ENCODE results near the gene USP9X. TPM values are rescaled to one million over a fixed set of nuclear protein-coding genes. Genes with fewer than 3 reads are reported as not detected.
"Not testable (repeated sequence)": the region's sequence is repeated elsewhere in the genome, so short reads cannot be mapped to it uniquely, and the experiment has no call there.

USP9X gene, protein sequence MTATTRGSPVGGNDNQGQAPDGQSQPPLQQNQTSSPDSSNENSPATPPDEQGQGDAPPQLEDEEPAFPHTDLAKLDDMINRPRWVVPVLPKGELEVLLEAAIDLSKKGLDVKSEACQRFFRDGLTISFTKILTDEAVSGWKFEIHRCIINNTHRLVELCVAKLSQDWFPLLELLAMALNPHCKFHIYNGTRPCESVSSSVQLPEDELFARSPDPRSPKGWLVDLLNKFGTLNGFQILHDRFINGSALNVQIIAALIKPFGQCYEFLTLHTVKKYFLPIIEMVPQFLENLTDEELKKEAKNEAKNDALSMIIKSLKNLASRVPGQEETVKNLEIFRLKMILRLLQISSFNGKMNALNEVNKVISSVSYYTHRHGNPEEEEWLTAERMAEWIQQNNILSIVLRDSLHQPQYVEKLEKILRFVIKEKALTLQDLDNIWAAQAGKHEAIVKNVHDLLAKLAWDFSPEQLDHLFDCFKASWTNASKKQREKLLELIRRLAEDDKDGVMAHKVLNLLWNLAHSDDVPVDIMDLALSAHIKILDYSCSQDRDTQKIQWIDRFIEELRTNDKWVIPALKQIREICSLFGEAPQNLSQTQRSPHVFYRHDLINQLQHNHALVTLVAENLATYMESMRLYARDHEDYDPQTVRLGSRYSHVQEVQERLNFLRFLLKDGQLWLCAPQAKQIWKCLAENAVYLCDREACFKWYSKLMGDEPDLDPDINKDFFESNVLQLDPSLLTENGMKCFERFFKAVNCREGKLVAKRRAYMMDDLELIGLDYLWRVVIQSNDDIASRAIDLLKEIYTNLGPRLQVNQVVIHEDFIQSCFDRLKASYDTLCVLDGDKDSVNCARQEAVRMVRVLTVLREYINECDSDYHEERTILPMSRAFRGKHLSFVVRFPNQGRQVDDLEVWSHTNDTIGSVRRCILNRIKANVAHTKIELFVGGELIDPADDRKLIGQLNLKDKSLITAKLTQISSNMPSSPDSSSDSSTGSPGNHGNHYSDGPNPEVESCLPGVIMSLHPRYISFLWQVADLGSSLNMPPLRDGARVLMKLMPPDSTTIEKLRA (N-terminal part only)
- 123 and 208 TPM in 2 replicates for total RNA-seq (2014; rRNA removed; shearing (Covaris generic))

DNA sequence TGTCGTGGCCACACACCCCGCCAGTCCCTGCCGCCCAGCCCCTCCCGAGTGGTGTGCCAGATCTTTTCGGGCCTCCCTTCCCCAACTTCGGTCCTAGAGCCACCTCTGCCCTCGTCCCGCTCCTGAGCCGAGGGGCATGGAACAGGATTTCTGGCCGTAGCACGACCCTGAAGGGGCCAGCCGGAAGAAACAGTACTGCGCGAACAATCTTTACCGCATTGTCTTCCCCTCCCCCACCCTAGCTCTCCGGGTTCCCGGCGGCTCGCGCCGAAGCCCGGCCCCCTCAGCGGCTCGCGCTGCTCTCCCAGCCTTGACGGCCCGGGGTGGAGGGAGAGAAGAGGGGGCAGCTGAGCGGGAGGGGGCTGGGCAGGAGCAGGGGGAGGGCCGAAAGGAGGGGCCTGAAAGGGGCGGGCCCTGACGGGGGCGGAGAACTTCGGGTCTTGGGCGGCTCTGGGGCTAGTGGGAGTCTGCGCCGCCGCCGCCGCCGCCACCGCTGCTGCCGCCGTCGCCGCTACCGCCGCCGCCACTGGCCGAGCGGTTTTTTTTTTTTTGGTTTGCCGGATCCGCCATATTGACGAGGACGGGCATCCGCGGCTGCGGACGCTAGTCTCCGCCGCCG, at the start of gene USP9X:
Gene USP9X, plus strand, starts transcription at position 553 of the 619 bp plus-strand sequence. CDS start 38,184 bp downstream, outside the sequence.
- peak; percentile 91 for DNase-seq
- Histone ChIP-seq H3K27me3 (ENCODE audit: control insufficient read depth, insufficient read depth, low read length) (no peaks in the 10 kb centered on the region), H3K4me3 (ENCODE audit: insufficient read depth, low read depth, low read length) (peak within 1 kb of the TSS; percentile 99), H3K36me3 (replicated peaks; ENCODE audit: control insufficient read depth, insufficient read depth, low read length) (peaks cover 1% of the 10 kb centered on the region)

DNA sequence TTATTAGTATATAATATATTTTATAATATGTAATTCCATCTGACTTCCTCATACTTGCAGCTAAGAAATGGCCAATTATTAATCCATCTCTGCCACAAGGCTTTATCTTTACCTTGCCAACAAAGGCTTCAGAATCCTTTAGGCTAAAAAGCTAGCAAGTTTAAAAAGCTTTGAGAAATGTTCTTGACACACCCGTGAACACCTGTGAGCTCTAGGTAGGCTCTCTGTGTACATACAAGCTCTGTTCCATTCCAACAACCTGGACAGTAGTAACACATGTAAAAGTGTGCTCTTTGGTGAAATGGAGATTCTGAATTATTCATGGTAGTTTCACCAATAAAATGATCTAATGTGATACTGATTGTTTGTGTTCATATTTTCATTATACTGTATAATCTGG, 49.7 kb upstream of the USP9X start:
- no peak for DNase-seq
- Histone ChIP-seq H3K4me3 (ENCODE audit: insufficient read depth, low read depth, low read length) (no peak overlapping the region), H3K36me3 (replicated peaks; ENCODE audit: control insufficient read depth, insufficient read depth, low read length) (no peaks in the 10 kb centered on the region), H3K27me3 (ENCODE audit: control insufficient read depth, insufficient read depth, low read length) (no peaks in the 10 kb centered on the region)

DNA sequence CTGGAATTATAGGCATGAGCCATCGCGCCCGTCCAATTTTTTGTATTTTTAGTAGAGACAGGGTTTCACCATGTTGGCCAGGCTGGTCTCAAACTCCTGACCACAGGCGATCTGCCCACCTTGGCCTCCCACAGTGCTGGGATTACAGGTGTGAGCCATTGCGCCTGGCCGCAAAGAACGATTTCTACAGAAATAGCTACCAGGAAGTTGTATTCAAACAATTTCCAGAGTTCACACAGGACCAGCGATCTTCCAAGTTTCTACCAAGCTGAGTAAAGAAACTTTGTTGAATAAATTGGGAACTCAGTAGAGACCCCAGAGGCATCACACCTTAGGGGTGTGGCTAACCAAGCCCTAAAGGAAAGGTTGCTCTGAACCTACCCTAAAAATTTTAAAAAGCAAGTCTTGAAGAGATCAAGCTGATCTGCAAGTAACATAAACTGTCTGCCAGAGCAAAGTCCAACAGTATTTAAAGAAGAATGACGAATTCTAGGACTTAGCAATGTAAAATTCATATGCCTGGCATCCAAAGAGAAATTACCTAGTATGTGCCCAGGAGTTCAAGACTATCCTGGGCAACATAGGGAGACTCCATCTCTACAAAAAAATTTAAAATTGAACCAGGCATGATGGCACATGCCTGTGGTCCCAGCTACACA, 48.4 kb upstream of the USP9X start:
- no peaks in the 10 kb centered on the region for H3K36me3 ChIP-seq (replicated peaks; ENCODE audit: control insufficient read depth, insufficient read depth, low read length)
- no peak for DNase-seq
- no peak overlapping the region for H3K4me3 ChIP-seq (ENCODE audit: insufficient read depth, low read depth, low read length)
- no peaks in the 10 kb centered on the region for H3K27me3 ChIP-seq (ENCODE audit: control insufficient read depth, insufficient read depth, low read length)

- no peak overlapping the region for H3K4me3 ChIP-seq (ENCODE audit: insufficient read depth, low read depth, low read length)
- no peaks in the 10 kb centered on the region for H3K36me3 ChIP-seq (replicated peaks; ENCODE audit: control insufficient read depth, insufficient read depth, low read length)
- H3K27me3 ChIP-seq (ENCODE audit: control insufficient read depth, insufficient read depth, low read length) = no peaks in the 10 kb centered on the region
- DNase-seq = no peak
Measured at GRCh38 chrX:41043196-41043595, 42.0 kb upstream of the USP9X start.

- no peak overlapping the region for H3K4me3 ChIP-seq (ENCODE audit: insufficient read depth, low read depth, low read length)
- H3K36me3 ChIP-seq (replicated peaks; ENCODE audit: control insufficient read depth, insufficient read depth, low read length) = no peaks in the 10 kb centered on the region
- DNase-seq = no peak
- no peaks in the 10 kb centered on the region for H3K27me3 ChIP-seq (ENCODE audit: control insufficient read depth, insufficient read depth, low read length)
Measured at GRCh38 chrX:41043674-41044345, 41.4 kb upstream of the USP9X start.

DNA sequence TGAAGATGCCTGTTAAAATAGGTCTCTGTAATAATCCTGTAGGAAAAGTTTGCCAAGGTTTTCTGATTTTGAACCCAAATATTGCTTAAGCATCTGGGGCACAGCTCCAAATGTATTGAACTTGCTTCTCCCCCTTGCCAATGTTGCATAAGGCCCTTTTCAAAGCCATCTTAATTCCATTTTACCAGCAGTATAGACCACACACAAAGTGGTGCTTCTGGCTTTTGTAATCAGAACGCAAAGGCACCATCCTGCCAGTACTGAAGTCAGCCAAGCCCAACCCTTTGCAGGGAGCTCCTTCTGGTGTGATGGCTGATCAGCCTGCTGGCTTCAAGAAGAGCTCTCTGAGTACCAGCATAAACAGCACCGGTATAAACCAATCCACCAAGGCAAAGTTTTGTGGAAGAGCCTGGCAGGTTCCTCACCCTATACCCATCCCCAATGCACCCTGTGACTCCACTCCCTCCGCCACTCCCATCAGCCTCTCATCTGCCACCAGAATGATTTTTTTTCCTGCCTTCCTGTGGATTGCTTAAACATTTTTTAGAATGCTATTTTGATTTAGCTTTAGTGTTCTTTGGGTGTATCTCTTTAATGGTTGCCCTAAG, 39.2 kb upstream of the USP9X start:
- H3K27me3 ChIP-seq (ENCODE audit: control insufficient read depth, insufficient read depth, low read length) = no peaks in the 10 kb centered on the region
- DNase-seq = peak; percentile 49
- no peak overlapping the region for H3K4me3 ChIP-seq (ENCODE audit: insufficient read depth, low read depth, low read length)
- no peaks in the 10 kb centered on the region for H3K36me3 ChIP-seq (replicated peaks; ENCODE audit: control insufficient read depth, insufficient read depth, low read length)

GRCh38 chrX:41047878-41048534, 37.2 kb upstream of the USP9X start:
- Histone ChIP-seq H3K27me3 (ENCODE audit: control insufficient read depth, insufficient read depth, low read length) (no peaks in the 10 kb centered on the region), H3K4me3 (ENCODE audit: insufficient read depth, low read depth, low read length) (no peak overlapping the region), H3K36me3 (replicated peaks; ENCODE audit: control insufficient read depth, insufficient read depth, low read length) (no peaks in the 10 kb centered on the region)
- DNase-seq = no peak

- H3K4me3 ChIP-seq (ENCODE audit: insufficient read depth, low read depth, low read length) = no peak overlapping the region
- no peak for DNase-seq
- no peaks in the 10 kb centered on the region for H3K27me3 ChIP-seq (ENCODE audit: control insufficient read depth, insufficient read depth, low read length)
- H3K36me3 ChIP-seq (replicated peaks; ENCODE audit: control insufficient read depth, insufficient read depth, low read length) = no peaks in the 10 kb centered on the region
Measured at GRCh38 chrX:41050359-41050758, 34.9 kb upstream of the USP9X start.

DNA sequence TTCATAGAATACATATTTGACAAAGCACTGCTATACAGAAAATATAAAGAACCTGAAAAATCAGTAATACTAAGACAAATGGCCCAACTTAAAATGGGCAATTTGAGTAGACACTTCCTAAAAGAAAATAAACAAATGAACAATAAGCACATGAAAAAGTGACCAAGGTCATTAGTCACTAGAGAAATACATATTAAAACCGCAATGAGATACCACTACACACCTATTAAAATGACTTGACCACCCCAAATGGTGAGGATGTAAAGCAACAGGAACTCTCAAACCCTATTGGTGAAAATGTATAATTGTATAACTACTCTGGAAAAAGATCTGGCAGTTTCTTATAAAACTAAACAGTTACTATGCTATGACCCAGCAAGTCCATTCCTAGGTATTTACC, 34.0 kb upstream of the USP9X start:
- DNase-seq = no peak
- Histone ChIP-seq H3K36me3 (replicated peaks; ENCODE audit: control insufficient read depth, insufficient read depth, low read length) (no peaks in the 10 kb centered on the region), H3K4me3 (ENCODE audit: insufficient read depth, low read depth, low read length) (no peak overlapping the region), H3K27me3 (ENCODE audit: control insufficient read depth, insufficient read depth, low read length) (no peaks in the 10 kb centered on the region)

- peak; percentile 25 for DNase-seq
- Histone ChIP-seq H3K4me3 (ENCODE audit: insufficient read depth, low read depth, low read length) (no peak overlapping the region), H3K36me3 (replicated peaks; ENCODE audit: control insufficient read depth, insufficient read depth, low read length) (no peaks in the 10 kb centered on the region), H3K27me3 (ENCODE audit: control insufficient read depth, insufficient read depth, low read length) (no peaks in the 10 kb centered on the region)
Measured at GRCh38 chrX:41055740-41056139, 29.5 kb upstream of the USP9X start.

DNA sequence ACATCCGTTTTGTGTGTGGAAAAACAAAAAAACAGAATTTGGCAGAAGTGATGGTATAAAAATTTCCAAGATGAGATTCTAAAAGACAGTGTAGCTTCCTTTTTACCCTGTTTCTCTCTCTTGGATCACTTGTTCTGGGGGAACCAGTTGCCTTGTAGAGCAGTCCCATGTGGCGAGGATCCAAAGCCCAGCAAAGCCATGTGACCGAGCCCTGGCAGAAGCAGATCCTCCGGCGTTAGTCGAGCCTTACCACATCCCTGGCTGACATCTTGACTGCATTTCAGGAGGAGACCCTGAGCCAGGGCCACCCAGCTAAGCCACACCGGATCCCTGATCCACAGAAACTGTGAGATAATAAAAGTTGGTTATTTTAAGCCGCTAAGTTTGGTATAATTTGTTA, 22.0 kb upstream of the USP9X start:
- H3K4me3 ChIP-seq (ENCODE audit: insufficient read depth, low read depth, low read length); DNase-seq; H3K36me3 ChIP-seq (replicated peaks; ENCODE audit: control insufficient read depth, insufficient read depth, low read length); H3K27me3 ChIP-seq (ENCODE audit: control insufficient read depth, insufficient read depth, low read length): not testable (repeated sequence)

DNA sequence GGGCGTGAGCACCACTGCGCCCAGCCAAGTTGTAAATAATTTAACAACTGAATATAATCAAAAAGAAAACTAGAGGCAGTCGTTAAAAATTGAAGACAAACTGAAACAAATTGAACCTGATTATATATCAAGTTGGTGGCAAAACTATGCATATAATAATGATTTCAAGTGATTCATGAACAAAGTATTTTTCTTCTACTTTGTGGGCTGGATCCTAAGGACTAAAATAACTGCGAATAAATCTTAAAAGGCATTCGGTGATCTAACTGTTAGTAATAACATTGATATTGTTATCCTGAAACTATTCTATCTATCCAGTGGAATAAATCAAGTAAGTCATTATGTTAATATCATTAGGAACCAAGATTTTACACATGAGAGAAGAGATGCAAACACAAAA, 21.2 kb upstream of the USP9X start:
- no peak for DNase-seq

GRCh38 chrX:41066391-41066790, 18.9 kb upstream of the USP9X start:
- Histone ChIP-seq H3K4me3 (ENCODE audit: insufficient read depth, low read depth, low read length) (no peak overlapping the region), H3K36me3 (replicated peaks; ENCODE audit: control insufficient read depth, insufficient read depth, low read length) (no peaks in the 10 kb centered on the region), H3K27me3 (ENCODE audit: control insufficient read depth, insufficient read depth, low read length) (no peaks in the 10 kb centered on the region)
- DNase-seq = no peak

More for the DNA sequence above, 21.2 kb upstream of the USP9X start:
- Histone ChIP-seq H3K27me3 (ENCODE audit: control insufficient read depth, insufficient read depth, low read length) (no peaks in the 10 kb centered on the region), H3K36me3 (replicated peaks; ENCODE audit: control insufficient read depth, insufficient read depth, low read length) (no peaks in the 10 kb centered on the region), H3K4me3 (ENCODE audit: insufficient read depth, low read depth, low read length) (no peak overlapping the region)

All from H7 (cell line).